Loucy (cell line): ENCODE measurements around the gene GTPBP6.
"Not testable (repeated sequence)": the region's sequence is repeated elsewhere in the genome, so short reads cannot be mapped to it uniquely, and the experiment has no call there.

Source experiments
- H2AFZ ChIP-seq: fragments of 200-600 bp; sonication (generic); 2 replicates; pipeline ENCODE4 v1.6.0; 2016; ENCODE audit warnings: antibody characterized with exemption, mild to moderate bottlenecking, low read length, moderate library complexity
- H3F3A ChIP-seq: fragments of 200-600 bp; 2 replicates; pipeline ENCODE4 v1.6.0; 2016; ENCODE audit warnings: antibody characterized with exemption, low read depth, mild to moderate bottlenecking
- H3K27me3 ChIP-seq: fragments of 200-600 bp; sonication (generic); 2 replicates; pipeline ENCODE4 v1.6.1; 2014; ENCODE audit warnings: low read length, mild to moderate bottlenecking; ENCODE audit not compliant: insufficient read depth, poor library complexity, severe bottlenecking
- H3K36me3 ChIP-seq: fragments of 200-600 bp; sonication (generic); 2 replicates; pipeline ENCODE4 v1.6.1; 2016; ENCODE audit warnings: low read length; ENCODE audit not compliant: insufficient read depth
- H3K4me1 ChIP-seq: fragments of 200-600 bp; sonication (generic); 2 replicates; pipeline ENCODE4 v1.5.1; 2014; ENCODE audit warnings: low read length, mild to moderate bottlenecking; ENCODE audit not compliant: insufficient read depth, poor library complexity, severe bottlenecking
- H3K4me2 ChIP-seq: fragments of 200-600 bp; sonication (generic); 2 replicates; pipeline ENCODE4 v1.6.0; 2014; ENCODE audit warnings: antibody characterized with exemption, low read length, low read depth, mild to moderate bottlenecking; ENCODE audit not compliant: poor library complexity, severe bottlenecking
- H3K4me3 ChIP-seq: fragments of 200-600 bp; sonication (generic); 2 replicates; pipeline ENCODE4 v1.5.1; 2014; ENCODE audit warnings: low read length, mild to moderate bottlenecking, mixed read lengths; ENCODE audit not compliant: poor library complexity, severe bottlenecking
- H3K79me2 ChIP-seq: fragments of 200-600 bp; sonication (generic); 2 replicates; pipeline ENCODE4 v1.6.1; 2014; ENCODE audit warnings: low read length; ENCODE audit not compliant: insufficient read depth
- H3K9ac ChIP-seq: fragments of 200-600 bp; sonication (generic); 2 replicates; pipeline ENCODE4 v1.6.0; 2014; ENCODE audit warnings: mild to moderate bottlenecking, low read depth, low read length, moderate library complexity; ENCODE audit not compliant: poor library complexity, severe bottlenecking
- H3K9me2 ChIP-seq: fragments of 200-600 bp; sonication (generic); replicated peaks from 2 replicates; pipeline ENCODE4 v1.6.1; 2016; ENCODE audit warnings: low read depth, low read length, mixed read lengths
- H3K9me3 ChIP-seq: fragments of 200-600 bp; sonication (generic); 2 replicates; pipeline ENCODE4 v1.6.1; 2014; ENCODE audit warnings: mild to moderate bottlenecking, antibody characterized with exemption, low read length, low read depth; ENCODE audit not compliant: insufficient read depth
- H4K20me1 ChIP-seq: fragments of 200-600 bp; sonication (generic); 2 replicates; pipeline ENCODE4 v1.6.0; 2014; ENCODE audit warnings: antibody characterized with exemption, low read length, mild to moderate bottlenecking; ENCODE audit not compliant: insufficient read depth, poor library complexity, severe bottlenecking
- CTCF ChIP-seq: fragments of 200-600 bp; sonication (generic); conservative IDR thresholded peaks from 2 replicates; pipeline ENCODE4 v1.5.1; 2014; ENCODE audit warnings: mild to moderate bottlenecking, antibody characterized with exemption, low read length
- EZH2phosphoT487 ChIP-seq: fragments of 200-600 bp; IDR thresholded peaks from 2 replicates; pipeline ENCODE4 v1.6.1; 2018; ENCODE audit warnings: antibody characterized with exemption, mild to moderate bottlenecking, moderate library complexity, borderline replicate concordance

GTPBP6 gene

GRCh38 chrX:329291-329910 lies 10.8 kb upstream of the GTPBP6 start:
- no peak for TF ChIP-seq CTCF

GRCh38 chrX:327660-328126 lies 9.1 kb upstream of the GTPBP6 start:
- Histone ChIP-seq H3K9me3 (no peaks in the 10 kb centered on the region), H2AFZ (no peak overlapping the region), H3K4me1 (no peaks in the 10 kb centered on the region), H3K9me2 (no peaks in the 10 kb centered on the region), H3K27me3 (no peaks in the 10 kb centered on the region), H3K79me2 (no peaks in the 10 kb centered on the region), H3K36me3 (no peaks in the 10 kb centered on the region), H4K20me1 (no peaks in the 10 kb centered on the region), H3F3A (no peaks in the 10 kb centered on the region), H3K4me2 (no peak overlapping the region), H3K9ac (no peak overlapping the region), H3K4me3 (no peak overlapping the region)
- TF ChIP-seq EZH2phosphoT487 (no peak), CTCF (no peak)

More at GRCh38 chrX:329291-329910, 10.8 kb upstream of the GTPBP6 start:
- Histone ChIP-seq H3F3A (no peaks in the 10 kb centered on the region), H3K9ac (no peak overlapping the region), H3K9me2 (no peaks in the 10 kb centered on the region), H3K4me3 (no peak overlapping the region), H3K9me3 (no peaks in the 10 kb centered on the region), H4K20me1 (no peaks in the 10 kb centered on the region), H3K4me1 (no peaks in the 10 kb centered on the region), H3K36me3 (no peaks in the 10 kb centered on the region; the same call in 1 of the 2 replicates), H3K27me3 (no peaks in the 10 kb centered on the region), H3K79me2 (no peaks in the 10 kb centered on the region), H3K4me2 (no peak overlapping the region), H2AFZ (no peak overlapping the region)

- H3F3A ChIP-seq, H3K27me3 ChIP-seq, H3K9ac ChIP-seq, H3K9me3 ChIP-seq, H3K9me2 ChIP-seq, H3K79me2 ChIP-seq, H4K20me1 ChIP-seq, H3K4me2 ChIP-seq, H3K36me3 ChIP-seq, H3K4me3 ChIP-seq, H2AFZ ChIP-seq, H3K4me1 ChIP-seq: not testable (repeated sequence)
These were observed 6.1 kb upstream of the GTPBP6 start for GRCh38 chrX:324664-325063.
